ENCODE data around the gene FLYWCH1.

- TF ChIP-seq CTCF (conservative IDR thresholded peaks at IDR 0.05; ENCODE audit: low read length) (no peak), EZH2phosphoT487 (IDR thresholded peaks at IDR 0.05; ENCODE audit: borderline replicate concordance) (no peak)
Observed at GRCh38 chr16:2905988-2906387, 5.7 kb upstream of the FLYWCH1 start.

Data from Loucy (cell line).